Activated CD8-positive, alpha-beta memory T cell treated with anti-CD3 and anti-CD28 coated beads for 1 hour (primary cell): Measurements from ENCODE around the gene RIMS4.

Source experiments
- DNase-seq, 2 donors: peaks; one replicate each; pipeline ENCODE4 v3.0.0-alpha.2; 2020; ENCODE audit warnings: low read depth in 1 of 2; ENCODE audit errors: extremely low read depth in 1 of 2

RIMS4 gene

GRCh38 chr20:44810391-44811149, at the start of gene RIMS4:
Gene RIMS4, minus strand, starts transcription at chr20:44810546. Its CDS starts 275 bp downstream, at chr20:44810271.
- DNase-seq = no peak

DNA sequence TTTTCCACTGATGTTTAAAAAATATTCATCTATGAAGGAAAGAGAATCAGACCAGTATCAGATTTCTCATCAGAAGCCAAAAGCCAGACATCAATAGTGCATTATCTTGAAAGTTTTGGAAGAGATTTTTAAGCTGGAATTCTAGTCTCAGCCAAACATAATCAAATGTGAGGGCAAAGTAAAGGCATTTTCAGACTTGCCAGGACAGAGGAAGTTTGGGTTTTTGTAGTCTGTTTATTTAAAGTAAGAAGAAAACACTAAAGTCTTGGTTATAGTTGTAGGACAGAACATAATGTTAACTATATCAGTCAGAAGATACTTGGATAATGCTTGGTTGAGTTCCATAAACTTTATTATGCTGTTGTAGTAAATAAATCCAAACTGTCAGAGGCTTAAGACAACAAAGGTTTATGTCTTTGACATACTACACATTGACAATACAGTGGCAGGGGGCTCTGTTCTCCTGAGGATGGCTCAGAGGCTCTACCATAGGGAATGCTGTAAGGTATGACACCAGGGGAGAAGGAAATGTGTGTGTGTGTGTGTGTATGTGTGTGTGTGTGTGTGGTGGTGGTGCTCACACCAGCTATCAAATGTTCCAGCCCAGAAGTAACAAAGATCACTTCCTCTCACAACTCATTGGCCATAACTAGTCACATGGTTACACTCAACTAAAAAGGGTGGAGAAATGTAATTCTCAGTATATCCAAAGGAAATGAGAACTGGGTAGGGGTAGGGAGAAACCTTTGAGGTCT, 48.4 kb upstream of the RIMS4 start:
- no peak for DNase-seq

DNA sequence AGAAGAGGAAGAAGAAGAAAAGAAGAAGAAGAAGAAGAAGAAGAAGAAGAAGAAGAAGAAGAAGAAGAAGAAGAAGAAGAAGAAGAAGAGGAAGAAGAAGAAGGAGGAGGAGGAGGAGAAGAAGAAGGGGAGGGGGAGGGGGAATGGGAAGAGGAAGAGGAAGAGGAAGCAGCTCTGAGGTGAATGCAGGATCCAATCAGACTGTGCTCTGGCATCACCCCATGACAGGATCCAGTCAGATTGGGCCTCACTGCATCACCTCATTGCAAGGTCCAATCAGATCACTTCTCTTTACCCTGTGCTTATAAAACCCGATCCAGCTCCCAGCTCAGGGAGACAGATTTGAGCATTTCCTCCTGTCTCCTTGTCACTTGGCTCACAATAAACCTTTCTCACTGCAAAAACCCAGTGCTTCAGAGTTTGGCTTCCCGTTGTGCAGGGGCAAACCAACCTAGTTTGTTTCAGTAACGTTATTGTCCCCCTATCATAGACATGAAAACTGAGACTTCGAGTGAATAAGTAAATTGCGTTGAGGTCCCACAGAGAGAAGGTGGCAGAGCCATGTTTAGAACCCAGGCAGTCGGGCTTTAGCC, 46.6 kb upstream of the RIMS4 start:
- DNase-seq = no peak

DNA sequence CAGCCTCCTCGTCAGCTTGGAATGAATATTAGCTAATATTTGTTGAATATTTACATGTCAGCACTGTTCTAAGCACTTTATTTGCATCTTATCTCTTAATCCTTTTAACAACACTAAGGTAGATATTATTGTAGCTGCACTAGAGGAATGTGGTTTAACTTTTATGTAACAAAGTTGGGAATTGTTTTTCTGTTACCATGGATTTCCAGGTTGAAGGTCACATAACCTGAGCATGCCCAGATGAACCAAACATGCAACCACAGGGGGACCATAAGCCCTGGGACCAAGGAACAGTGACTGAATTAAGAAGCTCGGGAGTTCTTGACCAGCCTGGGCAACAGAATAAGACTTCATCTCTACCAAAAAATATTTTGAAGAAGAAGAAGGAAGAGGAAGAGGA, 46.1 kb upstream of the RIMS4 start:
- DNase-seq = no peak

GRCh38 chr20:44851545-44851944, 41.2 kb upstream of the RIMS4 start:
- no peak for DNase-seq

DNA sequence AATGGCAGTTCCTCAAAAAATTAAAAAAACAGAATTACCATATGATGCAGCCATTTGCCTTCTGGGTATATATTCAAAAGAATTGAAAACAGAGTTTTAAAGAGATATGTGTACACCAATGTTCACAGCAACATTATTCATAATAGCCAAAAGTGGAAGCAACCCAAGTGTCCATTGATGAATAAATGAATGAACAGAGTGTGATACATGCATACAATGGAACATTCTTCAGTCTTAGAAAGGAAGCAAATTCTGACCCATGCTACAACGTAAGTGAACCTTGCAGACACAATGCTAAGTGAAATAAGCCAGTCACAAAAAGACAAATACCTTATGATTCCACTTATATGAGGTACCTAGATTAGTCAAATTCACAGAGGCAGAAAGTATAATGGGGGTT, 40.5 kb upstream of the RIMS4 start:
- no peak for DNase-seq

- no peak for DNase-seq
These were observed 39.9 kb upstream of the RIMS4 start for GRCh38 chr20:44850272-44850671.

DNA sequence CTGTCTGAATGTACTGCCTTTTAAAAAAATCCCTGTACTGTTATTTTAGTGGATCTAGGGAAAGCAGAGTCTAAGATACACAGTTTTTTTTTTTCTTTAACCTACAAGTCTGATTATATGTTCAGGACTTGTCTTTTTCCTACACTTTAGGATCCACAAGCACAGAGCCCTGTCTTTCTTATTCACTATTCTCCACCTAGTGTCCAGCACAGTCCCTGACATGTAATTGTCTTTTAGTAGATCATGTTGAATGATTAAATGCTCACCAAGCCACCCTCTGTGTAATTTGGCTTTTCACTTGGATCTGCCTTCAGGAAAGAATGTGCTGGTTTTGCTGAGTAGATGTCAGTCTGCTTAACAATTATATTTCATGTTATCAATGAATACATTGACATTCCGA, 39.4 kb upstream of the RIMS4 start:
- no peak for DNase-seq

- no peak for DNase-seq
These were observed 38.1 kb upstream of the RIMS4 start for GRCh38 chr20:44848254-44849015.

- DNase-seq = no peak
These were observed 33.5 kb upstream of the RIMS4 start for GRCh38 chr20:44843876-44844275.

DNA sequence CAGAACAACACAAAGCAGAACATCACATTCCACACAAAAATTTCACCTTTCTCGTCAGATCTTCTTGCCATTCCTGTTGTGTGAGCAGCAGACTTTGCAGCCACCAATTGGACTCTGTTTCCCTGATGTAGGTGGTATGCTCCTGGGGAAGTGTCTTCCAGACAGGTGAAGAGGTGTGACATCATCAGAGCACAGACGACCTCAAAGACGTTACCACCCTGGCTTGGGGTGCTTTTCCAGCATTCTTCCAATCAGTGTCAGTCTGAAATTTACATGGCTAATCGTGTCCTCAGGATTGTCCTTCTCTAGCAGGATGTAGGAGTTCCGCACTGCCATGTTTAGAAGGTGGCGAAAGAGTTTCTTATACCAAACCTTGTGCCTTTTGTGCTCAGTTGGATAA, 31.6 kb upstream of the RIMS4 start:
- no peak for DNase-seq

GRCh38 chr20:44840826-44841225, 30.5 kb upstream of the RIMS4 start:
- no peak for DNase-seq

DNA sequence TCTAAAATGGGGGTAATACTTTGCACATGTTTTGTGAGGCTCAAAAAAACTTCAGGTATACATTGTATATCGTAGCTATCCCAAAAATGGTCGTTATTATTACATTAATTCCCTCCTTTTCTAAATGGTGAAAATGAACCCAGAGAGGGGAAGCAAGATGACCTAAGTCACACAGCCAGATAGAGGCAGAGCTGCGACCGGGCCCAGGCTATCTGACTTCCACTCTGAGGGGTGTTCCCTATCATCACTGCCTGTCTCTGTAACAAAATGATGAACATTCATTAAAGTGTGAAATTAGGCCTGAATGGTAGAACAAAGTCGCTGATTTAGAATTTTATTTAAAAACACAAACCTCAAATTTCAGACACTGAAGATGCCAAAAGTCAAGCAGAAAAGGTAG, 29.1 kb upstream of the RIMS4 start:
- DNase-seq = no peak

DNA sequence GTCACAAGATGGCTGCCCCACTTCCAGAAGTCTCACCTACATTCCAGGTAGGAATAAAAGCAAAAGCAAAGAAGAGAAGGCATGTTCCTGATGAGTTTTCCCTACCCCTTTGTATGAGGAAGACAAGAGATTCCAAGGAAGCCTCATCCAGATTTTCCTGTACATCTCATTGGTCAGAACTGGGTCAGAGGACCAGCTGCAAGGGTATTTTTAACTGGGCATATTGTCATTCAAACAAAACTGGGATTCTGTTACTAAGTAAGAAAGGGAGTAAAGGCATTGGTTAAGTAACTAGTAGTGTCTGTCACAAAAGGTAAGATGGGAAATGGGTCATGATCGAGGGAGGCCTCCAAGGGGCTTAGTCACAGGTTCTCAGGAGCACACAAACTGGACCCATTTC, 28.2 kb upstream of the RIMS4 start:
- DNase-seq = no peak

DNA sequence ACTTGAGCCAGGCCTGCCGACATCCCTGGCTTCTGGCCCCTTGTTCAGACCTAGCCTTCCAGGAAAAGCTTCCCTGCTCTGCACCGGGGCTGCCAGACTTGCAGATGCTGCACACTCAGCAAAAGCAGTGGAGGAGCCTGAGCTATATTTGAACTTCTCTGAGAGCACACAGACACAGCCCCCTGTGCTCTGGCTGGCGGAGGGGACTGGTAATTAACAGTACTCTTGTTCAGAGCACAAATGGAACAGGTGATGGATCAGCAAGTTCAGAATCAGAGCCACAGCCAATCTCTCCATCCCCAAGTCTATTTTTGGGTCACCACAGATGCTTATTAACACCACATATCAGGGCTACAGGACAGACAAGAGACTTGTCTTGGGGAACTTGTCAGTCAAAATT, 27.6 kb upstream of the RIMS4 start:
- no peak for DNase-seq

GRCh38 chr20:44836601-44837120, 26.3 kb upstream of the RIMS4 start:
- DNase-seq = no peak

DNA sequence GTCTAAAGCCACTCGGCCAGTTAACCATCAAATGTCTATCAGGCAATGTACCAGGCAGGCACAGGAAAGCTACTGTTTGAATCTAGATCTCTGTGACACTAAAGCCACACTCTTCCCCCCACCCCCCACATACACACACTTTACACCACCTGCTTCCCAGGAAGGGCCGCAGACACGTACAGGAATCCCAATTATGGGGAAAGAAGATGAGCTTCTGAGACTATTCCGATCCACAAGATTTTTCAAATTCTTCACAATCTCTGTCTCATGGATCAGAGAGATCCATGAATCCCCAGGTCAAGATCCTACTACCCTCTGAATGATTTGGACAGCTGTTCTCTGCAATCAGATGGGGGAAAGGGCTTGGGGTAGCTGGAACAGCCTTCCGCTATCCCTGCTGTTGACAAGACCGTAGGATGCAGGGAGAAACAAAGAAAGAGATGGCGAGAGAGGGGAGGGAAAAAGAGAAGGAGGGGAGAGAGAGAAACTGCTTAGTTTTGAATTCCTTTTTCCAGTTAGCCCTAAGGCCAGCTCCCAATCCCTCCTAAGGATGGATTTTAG, 25.4 kb upstream of the RIMS4 start:
- DNase-seq = no peak

DNA sequence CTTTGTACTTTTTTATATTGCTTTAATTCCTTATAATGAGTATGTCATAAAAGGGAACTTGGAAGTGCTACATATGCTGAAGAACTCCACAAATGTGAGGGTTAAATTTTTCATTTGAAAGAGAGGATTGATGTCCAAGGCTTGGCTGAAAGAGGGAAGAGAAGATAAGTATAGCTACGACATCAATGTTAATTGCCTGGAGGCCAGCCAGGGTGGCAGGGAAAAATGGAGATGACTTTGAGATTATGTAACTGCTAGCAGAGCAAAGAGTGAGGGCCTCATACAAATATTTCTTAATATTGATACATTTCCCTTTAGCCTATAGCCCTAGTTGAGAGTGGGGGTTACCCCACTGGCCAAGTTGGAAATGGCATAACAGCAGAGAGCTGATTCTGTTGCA, 24.8 kb upstream of the RIMS4 start:
- no peak for DNase-seq

- no peak for DNase-seq
These were observed 24.3 kb upstream of the RIMS4 start for GRCh38 chr20:44834693-44835092.

- DNase-seq = no peak
These were observed 23.1 kb upstream of the RIMS4 start for GRCh38 chr20:44833437-44833836.

DNA sequence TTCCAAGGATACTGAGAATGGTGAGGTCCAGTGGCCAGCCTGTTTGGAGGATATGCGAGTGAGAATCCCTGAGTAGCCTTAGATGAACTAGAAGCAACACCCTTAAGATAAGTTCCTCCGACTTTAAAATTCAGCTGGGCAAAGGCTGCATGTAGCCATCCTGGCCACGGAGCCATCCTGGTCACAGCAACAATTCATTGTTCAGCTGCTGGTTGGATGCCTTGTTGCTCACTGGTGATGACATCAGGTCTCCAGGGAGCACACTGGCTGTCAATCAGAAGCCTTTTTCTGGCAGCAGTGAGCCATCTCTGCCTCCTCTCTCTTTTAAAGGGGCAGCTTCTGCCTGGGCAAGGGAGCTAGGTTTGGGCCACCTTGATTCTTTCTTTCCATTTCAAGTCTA, 22.4 kb upstream of the RIMS4 start:
- DNase-seq = no peak
